Measurements from ENCODE around the gene PSMD1.
A peak's percentile ranks its signal among the peaks of the same experiment; 100 is the strongest.

The PSMD1 gene

DNA sequence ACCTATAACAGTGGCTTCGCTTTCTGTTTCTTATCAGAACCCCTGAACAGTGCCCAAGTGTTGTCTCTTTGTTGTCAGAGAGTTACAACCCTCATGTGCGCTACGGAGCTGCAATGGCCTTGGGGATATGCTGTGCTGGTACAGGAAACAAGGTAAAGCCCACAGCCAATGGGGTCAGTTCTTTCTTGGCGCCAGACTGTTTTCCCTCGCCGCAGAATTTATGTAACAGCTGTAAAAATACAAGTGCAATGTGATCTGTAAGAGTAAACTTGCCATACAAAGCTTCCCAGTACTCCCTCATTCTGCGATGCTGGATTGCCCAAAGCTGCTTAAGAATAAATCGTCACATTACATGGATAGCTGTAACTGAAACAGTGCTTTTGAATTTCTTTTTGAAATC is 82.0 kb downstream of the PSMD1 start:
- peaks cover 0 to 5% of the 10 kb centered on the region in 2 experiments; a peak in 2 of 3 replicates for H3K36me3 ChIP-seq (ENCODE audit: control insufficient read depth in 2 of 2, insufficient read depth in 1 of 2, low read length in 2 of 2)
- H3K27ac ChIP-seq (ENCODE audit: extremely low read depth, low read depth, low read length), result no peak overlapping the region
- H3K4me3 ChIP-seq (ENCODE audit: low read depth, low read length), result no peak overlapping the region
- ChIA-PET POLR2A (no interaction called here), CTCF (no interaction called here)
- peaks cover 8% of the 10 kb centered on the region; the same call in 1 of the 2 replicates for H3K4me1 ChIP-seq (ENCODE audit: control insufficient read depth, insufficient read depth, low read length)
- no peaks in the 10 kb centered on the region for H3K9me3 ChIP-seq (ENCODE audit: control insufficient read depth, insufficient read depth, low read depth, low read length)
- TF ChIP-seq, protein P1, sequence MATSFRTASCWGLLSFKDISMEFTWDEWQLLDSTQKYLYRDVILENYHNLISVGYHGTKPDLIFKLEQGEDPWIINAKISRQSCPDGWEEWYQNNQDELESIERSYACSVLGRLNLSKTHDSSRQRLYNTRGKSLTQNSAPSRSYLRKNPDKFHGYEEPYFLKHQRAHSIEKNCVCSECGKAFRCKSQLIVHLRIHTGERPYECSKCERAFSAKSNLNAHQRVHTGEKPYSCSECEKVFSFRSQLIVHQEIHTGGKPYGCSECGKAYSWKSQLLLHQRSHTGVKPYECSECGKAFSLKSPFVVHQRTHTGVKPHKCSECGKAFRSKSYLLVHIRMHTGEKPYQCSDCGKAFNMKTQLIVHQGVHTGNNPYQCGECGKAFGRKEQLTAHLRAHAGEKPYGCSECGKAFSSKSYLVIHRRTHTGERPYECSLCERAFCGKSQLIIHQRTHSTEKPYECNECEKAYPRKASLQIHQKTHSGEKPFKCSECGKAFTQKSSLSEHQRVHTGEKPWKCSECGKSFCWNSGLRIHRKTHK (tag by site-specific recombination; IDR thresholded peaks at IDR 0.05), result no peak
- TF ChIP-seq, protein P2, sequence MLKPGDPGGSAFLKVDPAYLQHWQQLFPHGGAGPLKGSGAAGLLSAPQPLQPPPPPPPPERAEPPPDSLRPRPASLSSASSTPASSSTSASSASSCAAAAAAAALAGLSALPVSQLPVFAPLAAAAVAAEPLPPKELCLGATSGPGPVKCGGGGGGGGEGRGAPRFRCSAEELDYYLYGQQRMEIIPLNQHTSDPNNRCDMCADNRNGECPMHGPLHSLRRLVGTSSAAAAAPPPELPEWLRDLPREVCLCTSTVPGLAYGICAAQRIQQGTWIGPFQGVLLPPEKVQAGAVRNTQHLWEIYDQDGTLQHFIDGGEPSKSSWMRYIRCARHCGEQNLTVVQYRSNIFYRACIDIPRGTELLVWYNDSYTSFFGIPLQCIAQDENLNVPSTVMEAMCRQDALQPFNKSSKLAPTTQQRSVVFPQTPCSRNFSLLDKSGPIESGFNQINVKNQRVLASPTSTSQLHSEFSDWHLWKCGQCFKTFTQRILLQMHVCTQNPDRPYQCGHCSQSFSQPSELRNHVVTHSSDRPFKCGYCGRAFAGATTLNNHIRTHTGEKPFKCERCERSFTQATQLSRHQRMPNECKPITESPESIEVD (tag by site-specific recombination; IDR thresholded peaks at IDR 0.05), result peak; percentile 69
- TF ChIP-seq ZNF404 (tag by site-specific recombination; IDR thresholded peaks at IDR 0.05) (no peak), REPIN1 (tag by site-specific recombination; IDR thresholded peaks at IDR 0.05; ENCODE audit: low read depth) (no peak), ZNF23 (tag by site-specific recombination; IDR thresholded peaks at IDR 0.05; ENCODE audit: borderline replicate concordance) (no peak), ZNF777 (tag by site-specific recombination; IDR thresholded peaks at IDR 0.05; ENCODE audit: borderline replicate concordance) (no peak), ZNF548 (tag by site-specific recombination; IDR thresholded peaks at IDR 0.05) (no peak), IKZF3 (tag by site-specific recombination; IDR thresholded peaks at IDR 0.05) (peak; percentile 42; the same call in 1 of the 2 replicates), ZNF37A (tag by site-specific recombination; IDR thresholded peaks at IDR 0.05) (no peak)
- TF ChIP-seq, protein P3, sequence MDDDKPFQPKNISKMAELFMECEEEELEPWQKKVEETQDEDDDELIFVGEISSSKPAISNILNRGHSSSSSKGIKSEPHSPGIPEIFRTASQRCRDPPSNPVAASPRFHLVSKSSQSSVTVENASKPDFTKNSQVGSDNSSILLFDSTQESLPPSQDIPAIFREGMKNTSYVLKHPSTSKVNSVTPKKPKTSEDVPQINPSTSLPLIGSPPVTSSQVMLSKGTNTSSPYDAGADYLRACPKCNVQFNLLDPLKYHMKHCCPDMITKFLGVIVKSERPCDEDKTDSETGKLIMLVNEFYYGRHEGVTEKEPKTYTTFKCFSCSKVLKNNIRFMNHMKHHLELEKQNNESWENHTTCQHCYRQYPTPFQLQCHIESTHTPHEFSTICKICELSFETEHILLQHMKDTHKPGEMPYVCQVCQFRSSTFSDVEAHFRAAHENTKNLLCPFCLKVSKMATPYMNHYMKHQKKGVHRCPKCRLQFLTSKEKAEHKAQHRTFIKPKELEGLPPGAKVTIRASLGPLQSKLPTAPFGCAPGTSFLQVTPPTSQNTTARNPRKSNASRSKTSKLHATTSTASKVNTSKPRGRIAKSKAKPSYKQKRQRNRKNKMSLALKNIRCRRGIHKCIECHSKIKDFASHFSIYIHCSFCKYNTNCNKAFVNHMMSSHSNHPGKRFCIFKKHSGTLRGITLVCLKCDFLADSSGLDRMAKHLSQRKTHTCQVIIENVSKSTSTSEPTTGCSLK (tag by site-specific recombination; IDR thresholded peaks at IDR 0.05), result no peak
- TF ChIP-seq, protein P4, sequence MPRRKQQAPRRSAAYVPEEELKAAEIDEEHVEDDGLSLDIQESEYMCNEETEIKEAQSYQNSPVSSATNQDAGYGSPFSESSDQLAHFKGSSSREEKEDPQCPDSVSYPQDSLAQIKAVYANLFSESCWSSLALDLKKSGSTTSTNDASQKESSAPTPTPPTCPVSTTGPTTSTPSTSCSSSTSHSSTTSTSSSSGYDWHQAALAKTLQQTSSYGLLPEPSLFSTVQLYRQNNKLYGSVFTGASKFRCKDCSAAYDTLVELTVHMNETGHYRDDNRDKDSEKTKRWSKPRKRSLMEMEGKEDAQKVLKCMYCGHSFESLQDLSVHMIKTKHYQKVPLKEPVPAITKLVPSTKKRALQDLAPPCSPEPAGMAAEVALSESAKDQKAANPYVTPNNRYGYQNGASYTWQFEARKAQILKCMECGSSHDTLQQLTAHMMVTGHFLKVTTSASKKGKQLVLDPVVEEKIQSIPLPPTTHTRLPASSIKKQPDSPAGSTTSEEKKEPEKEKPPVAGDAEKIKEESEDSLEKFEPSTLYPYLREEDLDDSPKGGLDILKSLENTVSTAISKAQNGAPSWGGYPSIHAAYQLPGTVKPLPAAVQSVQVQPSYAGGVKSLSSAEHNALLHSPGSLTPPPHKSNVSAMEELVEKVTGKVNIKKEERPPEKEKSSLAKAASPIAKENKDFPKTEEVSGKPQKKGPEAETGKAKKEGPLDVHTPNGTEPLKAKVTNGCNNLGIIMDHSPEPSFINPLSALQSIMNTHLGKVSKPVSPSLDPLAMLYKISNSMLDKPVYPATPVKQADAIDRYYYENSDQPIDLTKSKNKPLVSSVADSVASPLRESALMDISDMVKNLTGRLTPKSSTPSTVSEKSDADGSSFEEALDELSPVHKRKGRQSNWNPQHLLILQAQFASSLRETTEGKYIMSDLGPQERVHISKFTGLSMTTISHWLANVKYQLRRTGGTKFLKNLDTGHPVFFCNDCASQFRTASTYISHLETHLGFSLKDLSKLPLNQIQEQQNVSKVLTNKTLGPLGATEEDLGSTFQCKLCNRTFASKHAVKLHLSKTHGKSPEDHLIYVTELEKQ (tag by site-specific recombination; IDR thresholded peaks at IDR 0.05; ENCODE audit: borderline replicate concordance), result 0 out of 2 replicates have a peak, but pooled peaks have one; percentile 30
- TF ChIP-seq, protein P5, sequence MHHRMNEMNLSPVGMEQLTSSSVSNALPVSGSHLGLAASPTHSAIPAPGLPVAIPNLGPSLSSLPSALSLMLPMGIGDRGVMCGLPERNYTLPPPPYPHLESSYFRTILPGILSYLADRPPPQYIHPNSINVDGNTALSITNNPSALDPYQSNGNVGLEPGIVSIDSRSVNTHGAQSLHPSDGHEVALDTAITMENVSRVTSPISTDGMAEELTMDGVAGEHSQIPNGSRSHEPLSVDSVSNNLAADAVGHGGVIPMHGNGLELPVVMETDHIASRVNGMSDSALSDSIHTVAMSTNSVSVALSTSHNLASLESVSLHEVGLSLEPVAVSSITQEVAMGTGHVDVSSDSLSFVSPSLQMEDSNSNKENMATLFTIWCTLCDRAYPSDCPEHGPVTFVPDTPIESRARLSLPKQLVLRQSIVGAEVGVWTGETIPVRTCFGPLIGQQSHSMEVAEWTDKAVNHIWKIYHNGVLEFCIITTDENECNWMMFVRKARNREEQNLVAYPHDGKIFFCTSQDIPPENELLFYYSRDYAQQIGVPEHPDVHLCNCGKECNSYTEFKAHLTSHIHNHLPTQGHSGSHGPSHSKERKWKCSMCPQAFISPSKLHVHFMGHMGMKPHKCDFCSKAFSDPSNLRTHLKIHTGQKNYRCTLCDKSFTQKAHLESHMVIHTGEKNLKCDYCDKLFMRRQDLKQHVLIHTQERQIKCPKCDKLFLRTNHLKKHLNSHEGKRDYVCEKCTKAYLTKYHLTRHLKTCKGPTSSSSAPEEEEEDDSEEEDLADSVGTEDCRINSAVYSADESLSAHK (tag by site-specific recombination; IDR thresholded peaks at IDR 0.05), result 0 out of 2 replicates have a peak, but pooled peaks have one; percentile 8
- TF ChIP-seq, protein P6, sequence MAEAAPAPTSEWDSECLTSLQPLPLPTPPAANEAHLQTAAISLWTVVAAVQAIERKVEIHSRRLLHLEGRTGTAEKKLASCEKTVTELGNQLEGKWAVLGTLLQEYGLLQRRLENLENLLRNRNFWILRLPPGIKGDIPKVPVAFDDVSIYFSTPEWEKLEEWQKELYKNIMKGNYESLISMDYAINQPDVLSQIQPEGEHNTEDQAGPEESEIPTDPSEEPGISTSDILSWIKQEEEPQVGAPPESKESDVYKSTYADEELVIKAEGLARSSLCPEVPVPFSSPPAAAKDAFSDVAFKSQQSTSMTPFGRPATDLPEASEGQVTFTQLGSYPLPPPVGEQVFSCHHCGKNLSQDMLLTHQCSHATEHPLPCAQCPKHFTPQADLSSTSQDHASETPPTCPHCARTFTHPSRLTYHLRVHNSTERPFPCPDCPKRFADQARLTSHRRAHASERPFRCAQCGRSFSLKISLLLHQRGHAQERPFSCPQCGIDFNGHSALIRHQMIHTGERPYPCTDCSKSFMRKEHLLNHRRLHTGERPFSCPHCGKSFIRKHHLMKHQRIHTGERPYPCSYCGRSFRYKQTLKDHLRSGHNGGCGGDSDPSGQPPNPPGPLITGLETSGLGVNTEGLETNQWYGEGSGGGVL (tag by site-specific recombination; IDR thresholded peaks at IDR 0.05), result no peak
- TF ChIP-seq, protein P7, sequence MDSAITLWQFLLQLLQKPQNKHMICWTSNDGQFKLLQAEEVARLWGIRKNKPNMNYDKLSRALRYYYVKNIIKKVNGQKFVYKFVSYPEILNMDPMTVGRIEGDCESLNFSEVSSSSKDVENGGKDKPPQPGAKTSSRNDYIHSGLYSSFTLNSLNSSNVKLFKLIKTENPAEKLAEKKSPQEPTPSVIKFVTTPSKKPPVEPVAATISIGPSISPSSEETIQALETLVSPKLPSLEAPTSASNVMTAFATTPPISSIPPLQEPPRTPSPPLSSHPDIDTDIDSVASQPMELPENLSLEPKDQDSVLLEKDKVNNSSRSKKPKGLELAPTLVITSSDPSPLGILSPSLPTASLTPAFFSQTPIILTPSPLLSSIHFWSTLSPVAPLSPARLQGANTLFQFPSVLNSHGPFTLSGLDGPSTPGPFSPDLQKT (IDR thresholded peaks at IDR 0.05; ENCODE audit: borderline replicate concordance, low read depth, low read length), result no peak
- TF ChIP-seq, protein P8, sequence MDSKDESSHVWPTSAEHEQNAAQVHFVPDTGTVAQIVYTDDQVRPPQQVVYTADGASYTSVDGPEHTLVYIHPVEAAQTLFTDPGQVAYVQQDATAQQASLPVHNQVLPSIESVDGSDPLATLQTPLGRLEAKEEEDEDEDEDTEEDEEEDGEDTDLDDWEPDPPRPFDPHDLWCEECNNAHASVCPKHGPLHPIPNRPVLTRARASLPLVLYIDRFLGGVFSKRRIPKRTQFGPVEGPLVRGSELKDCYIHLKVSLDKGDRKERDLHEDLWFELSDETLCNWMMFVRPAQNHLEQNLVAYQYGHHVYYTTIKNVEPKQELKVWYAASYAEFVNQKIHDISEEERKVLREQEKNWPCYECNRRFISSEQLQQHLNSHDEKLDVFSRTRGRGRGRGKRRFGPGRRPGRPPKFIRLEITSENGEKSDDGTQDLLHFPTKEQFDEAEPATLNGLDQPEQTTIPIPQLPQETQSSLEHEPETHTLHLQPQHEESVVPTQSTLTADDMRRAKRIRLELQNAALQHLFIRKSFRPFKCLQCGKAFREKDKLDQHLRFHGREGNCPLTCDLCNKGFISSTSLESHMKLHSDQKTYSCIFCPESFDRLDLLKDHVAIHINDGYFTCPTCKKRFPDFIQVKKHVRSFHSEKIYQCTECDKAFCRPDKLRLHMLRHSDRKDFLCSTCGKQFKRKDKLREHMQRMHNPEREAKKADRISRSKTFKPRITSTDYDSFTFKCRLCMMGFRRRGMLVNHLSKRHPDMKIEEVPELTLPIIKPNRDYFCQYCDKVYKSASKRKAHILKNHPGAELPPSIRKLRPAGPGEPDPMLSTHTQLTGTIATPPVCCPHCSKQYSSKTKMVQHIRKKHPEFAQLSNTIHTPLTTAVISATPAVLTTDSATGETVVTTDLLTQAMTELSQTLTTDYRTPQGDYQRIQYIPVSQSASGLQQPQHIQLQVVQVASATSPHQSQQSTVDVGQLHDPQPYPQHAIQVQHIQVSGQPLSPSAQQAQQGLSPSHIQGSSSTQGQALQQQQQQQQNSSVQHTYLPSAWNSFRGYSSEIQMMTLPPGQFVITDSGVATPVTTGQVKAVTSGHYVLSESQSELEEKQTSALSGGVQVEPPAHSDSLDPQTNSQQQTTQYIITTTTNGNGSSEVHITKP (tag by site-specific recombination; IDR thresholded peaks at IDR 0.05), result no peak
- TF ChIP-seq, protein P9, sequence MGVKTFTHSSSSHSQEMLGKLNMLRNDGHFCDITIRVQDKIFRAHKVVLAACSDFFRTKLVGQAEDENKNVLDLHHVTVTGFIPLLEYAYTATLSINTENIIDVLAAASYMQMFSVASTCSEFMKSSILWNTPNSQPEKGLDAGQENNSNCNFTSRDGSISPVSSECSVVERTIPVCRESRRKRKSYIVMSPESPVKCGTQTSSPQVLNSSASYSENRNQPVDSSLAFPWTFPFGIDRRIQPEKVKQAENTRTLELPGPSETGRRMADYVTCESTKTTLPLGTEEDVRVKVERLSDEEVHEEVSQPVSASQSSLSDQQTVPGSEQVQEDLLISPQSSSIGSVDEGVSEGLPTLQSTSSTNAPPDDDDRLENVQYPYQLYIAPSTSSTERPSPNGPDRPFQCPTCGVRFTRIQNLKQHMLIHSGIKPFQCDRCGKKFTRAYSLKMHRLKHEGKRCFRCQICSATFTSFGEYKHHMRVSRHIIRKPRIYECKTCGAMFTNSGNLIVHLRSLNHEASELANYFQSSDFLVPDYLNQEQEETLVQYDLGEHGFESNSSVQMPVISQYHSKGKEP (tag by site-specific recombination; IDR thresholded peaks at IDR 0.05), result peak; percentile 30; the same call in 1 of the 2 replicates
